OCI-LY1 (cell line): ENCODE results near the gene HOXD8.

ENCODE experiments used
- H2AFZ ChIP-seq: fragments of 200-600 bp; sonication (generic), shearing (Covaris generic); 2 replicates; pipeline ENCODE4 v1.6.0; 2014; ENCODE audit warnings: antibody characterized with exemption, mild to moderate bottlenecking, low read length
- H3F3A ChIP-seq: fragments of 200-600 bp; sonication (generic), shearing (Covaris generic); 2 replicates; pipeline ENCODE4 v1.6.0; 2014; ENCODE audit warnings: mild to moderate bottlenecking, antibody characterized with exemption, low read length, moderate library complexity; ENCODE audit not compliant: insufficient read depth
- H3K27ac ChIP-seq: fragments of 200-600 bp; sonication (generic); 2 replicates; pipeline ENCODE4 v1.5.1; 2014; ENCODE audit warnings: low read length, mixed run types, mild to moderate bottlenecking, low read depth; ENCODE audit not compliant: poor library complexity, severe bottlenecking
- H3K27me3 ChIP-seq: fragments of 200-600 bp; sonication (generic); 2 replicates; pipeline ENCODE4 v1.6.0; 2014; ENCODE audit warnings: antibody characterized with exemption, mild to moderate bottlenecking, low read length, moderate library complexity; ENCODE audit not compliant: insufficient read depth
- H3K36me3 ChIP-seq: fragments of 200-600 bp; sonication (generic); 2 replicates; pipeline ENCODE4 v1.6.1; 2014; ENCODE audit warnings: mild to moderate bottlenecking, antibody characterized with exemption, low read length, moderate library complexity, mixed read lengths; ENCODE audit not compliant: insufficient read depth
- H3K4me1 ChIP-seq: fragments of 200-600 bp; sonication (generic); 2 replicates; pipeline ENCODE4 v1.5.1; 2014; ENCODE audit warnings: mild to moderate bottlenecking, low read length, moderate library complexity; ENCODE audit not compliant: insufficient read depth, severe bottlenecking
- H3K4me2 ChIP-seq: fragments of 200-600 bp; sonication (generic), shearing (Covaris generic); 2 replicates; pipeline ENCODE4 v1.6.1; 2014; ENCODE audit warnings: low read length
- H3K4me3 ChIP-seq: fragments of 200-600 bp; sonication (generic); 2 replicates; pipeline ENCODE4 v1.5.1; 2014; ENCODE audit warnings: low read length, low read depth, mild to moderate bottlenecking, mixed read lengths; ENCODE audit not compliant: poor library complexity, severe bottlenecking
- H3K79me2 ChIP-seq: fragments of 200-600 bp; shearing (Covaris generic); 2 replicates; pipeline ENCODE4 v1.6.1; 2016; ENCODE audit warnings: mixed run types, low read length, mixed read lengths; ENCODE audit not compliant: insufficient read depth
- H3K9ac ChIP-seq: fragments of 200-600 bp; sonication (generic), shearing (Covaris generic); 2 replicates; pipeline ENCODE4 v1.6.1; 2014; ENCODE audit warnings: mild to moderate bottlenecking, low read length, mixed read lengths
- H3K9me2 ChIP-seq: fragments of 200-600 bp; sonication (generic), shearing (Covaris generic); 2 replicates; pipeline ENCODE4 v1.6.1; 2014; ENCODE audit warnings: low read depth, mild to moderate bottlenecking, low read length, mixed read lengths
- H3K9me3 ChIP-seq: fragments of 200-600 bp; shearing (Covaris generic); 2 replicates; pipeline ENCODE4 v1.6.1; 2014; ENCODE audit warnings: low read length, mixed read lengths
- H4K20me1 ChIP-seq: fragments of 200-600 bp; sonication (generic), shearing (Covaris generic); 2 replicates; pipeline ENCODE4 v1.6.0; 2016; ENCODE audit warnings: mild to moderate bottlenecking, low read length; ENCODE audit not compliant: insufficient read depth
- CTCF ChIP-seq: fragments of 200-600 bp; sonication (generic), shearing (Covaris generic); IDR thresholded peaks from 2 replicates; pipeline ENCODE4 v1.5.1; 2017; ENCODE audit warnings: mild to moderate bottlenecking, antibody characterized with exemption, low read length, moderate library complexity, mixed read lengths
- EZH2 ChIP-seq: fragments of 200-600 bp; sonication (generic), shearing (Covaris generic); IDR thresholded peaks from 2 replicates; pipeline ENCODE4 v1.8.0; 2017; ENCODE audit warnings: borderline replicate concordance, mixed run types, mild to moderate bottlenecking, antibody characterized with exemption, low read length, moderate library complexity, mixed read lengths

HOXD8 gene

GRCh38 chr2:176156301-176156806 is 26.8 kb downstream of the HOXD8 start:
- H3K4me2 ChIP-seq: no peak overlapping the region

GRCh38 chr2:176156807-176157498 is 27.4 kb downstream of the HOXD8 start, which contains the start of gene HOXD3:
Gene HOXD3, plus strand, starts transcription at chr2:176157307. Its CDS starts 11,808 bp downstream, at chr2:176169115.
- no peaks in the 10 kb centered on the region for H3K9me2 ChIP-seq
- no peaks in the 10 kb centered on the region for H3K9me3 ChIP-seq
- H3K4me1 ChIP-seq: no peaks in the 10 kb centered on the region
- no peaks in the 10 kb centered on the region for H3F3A ChIP-seq
- no peak within 1 kb of the TSS for H2AFZ ChIP-seq
- no peak within 1 kb of the TSS for H3K4me3 ChIP-seq
- H3K27me3 ChIP-seq: no peaks in the 10 kb centered on the region
- H3K36me3 ChIP-seq: no peaks in the 10 kb centered on the region
- TF ChIP-seq CTCF (no peak), EZH2 (no peak)
- no peak within 1 kb of the TSS for H3K4me2 ChIP-seq
- no peaks in the 10 kb centered on the region for H4K20me1 ChIP-seq
- H3K9ac ChIP-seq: no peak within 1 kb of the TSS
- no peaks in the 10 kb centered on the region for H3K79me2 ChIP-seq
- no peak within 1 kb of the TSS for H3K27ac ChIP-seq

More at GRCh38 chr2:176156301-176156806, 26.8 kb downstream of the HOXD8 start:
- Histone ChIP-seq H3K9me3 (no peaks in the 10 kb centered on the region), H3F3A (no peaks in the 10 kb centered on the region), H3K9me2 (no peaks in the 10 kb centered on the region), H3K27ac (no peak overlapping the region), H3K4me3 (no peak overlapping the region), H3K79me2 (no peaks in the 10 kb centered on the region), H3K27me3 (no peaks in the 10 kb centered on the region), H2AFZ (no peak overlapping the region), H3K9ac (no peak overlapping the region), H3K36me3 (no peaks in the 10 kb centered on the region), H4K20me1 (no peaks in the 10 kb centered on the region), H3K4me1 (no peaks in the 10 kb centered on the region)
- TF ChIP-seq CTCF: no peak
- TF ChIP-seq EZH2: no peak

- Histone ChIP-seq H3K4me2 (no peak overlapping the region), H3K27ac (no peak overlapping the region), H3K9me2 (no peaks in the 10 kb centered on the region), H4K20me1 (no peaks in the 10 kb centered on the region), H3K9me3 (no peaks in the 10 kb centered on the region), H3K4me3 (no peak overlapping the region), H3K9ac (no peak overlapping the region), H3K27me3 (no peaks in the 10 kb centered on the region), H2AFZ (no peak overlapping the region), H3K4me1 (no peaks in the 10 kb centered on the region), H3F3A (no peaks in the 10 kb centered on the region), H3K36me3 (no peaks in the 10 kb centered on the region), H3K79me2 (no peaks in the 10 kb centered on the region)
- no peak for TF ChIP-seq EZH2
- TF ChIP-seq CTCF: no peak
These were observed 28.1 kb downstream of the HOXD8 start for GRCh38 chr2:176157499-176158185.
